ENCODE results near the gene FREM3.
A peak's percentile ranks its signal among the peaks of the same experiment; 100 is the strongest.
"Not testable (repeated sequence)": the region's sequence is repeated elsewhere in the genome, so short reads cannot be mapped to it uniquely, and the experiment has no call there.

Gene FREM3

DNA sequence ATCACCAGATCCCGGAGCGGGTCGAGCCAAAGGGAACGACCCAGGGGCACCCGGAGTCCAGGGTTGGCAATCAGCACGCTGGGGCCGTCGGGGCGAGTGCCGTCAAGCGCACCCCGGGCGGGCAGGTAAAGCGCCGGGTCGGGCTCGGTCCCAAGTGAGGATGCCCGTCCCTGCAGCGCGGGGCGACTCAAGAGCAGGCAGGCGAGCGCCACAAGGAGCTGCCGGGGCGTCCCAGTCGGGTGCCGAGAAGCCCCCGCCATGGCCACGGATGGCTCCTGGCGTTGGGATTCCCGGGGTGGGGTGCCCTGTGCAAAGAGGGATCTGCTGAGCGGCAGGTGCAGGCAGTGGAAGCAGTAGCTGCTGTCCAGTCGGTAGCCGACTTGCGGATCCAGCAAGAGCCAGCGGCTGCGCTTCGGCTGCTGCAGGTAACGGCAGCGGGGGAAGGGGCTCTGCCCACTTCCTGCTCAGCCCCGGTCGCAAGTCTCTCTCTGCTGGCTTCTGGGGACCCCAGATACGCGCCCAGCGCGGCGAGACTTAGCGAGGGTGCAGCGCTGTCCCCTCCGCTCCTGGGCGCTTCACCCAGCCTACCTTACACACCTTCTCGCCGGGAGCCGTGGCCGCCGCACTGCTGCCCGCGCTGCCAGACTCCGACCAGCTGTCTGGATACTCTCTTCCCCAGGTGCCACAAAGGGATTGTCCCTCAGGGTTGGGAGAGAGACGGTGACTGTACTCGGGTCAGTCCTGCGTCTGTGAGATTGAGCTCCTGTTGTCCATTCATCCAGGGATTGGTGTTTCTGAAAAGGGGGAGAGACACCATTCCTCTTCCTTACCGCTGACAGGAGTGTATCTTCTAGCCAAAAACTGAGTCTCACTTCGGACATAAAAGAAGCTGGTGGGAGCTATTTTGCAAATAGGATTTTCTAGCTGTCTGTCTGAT is at the start of gene FREM3:
TSS of gene FREM3 (minus strand) at position 260 of the 937 bp plus-strand sequence. CDS start at position 260, 0 bp downstream.
- DNase-seq = no peak

DNA sequence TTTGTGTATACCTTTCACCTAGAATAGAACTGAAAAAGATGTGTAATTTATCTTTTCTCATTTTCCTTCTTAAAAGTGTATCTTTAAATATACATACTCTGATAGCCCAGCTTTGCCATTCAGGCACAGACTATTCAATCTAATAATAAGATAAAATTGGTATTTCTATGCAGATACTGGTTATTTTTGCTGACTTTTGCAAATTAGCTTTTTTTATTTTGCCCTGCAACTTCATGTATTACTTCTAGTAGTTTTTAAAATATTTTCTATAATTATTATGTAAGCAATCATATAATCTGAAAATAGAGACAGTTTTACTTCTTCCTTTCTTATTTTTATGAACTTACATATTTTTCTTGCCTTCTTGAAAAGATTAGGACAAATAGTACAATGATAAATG is 45.4 kb upstream of the FREM3 start:
- DNase-seq = no peak

DNA sequence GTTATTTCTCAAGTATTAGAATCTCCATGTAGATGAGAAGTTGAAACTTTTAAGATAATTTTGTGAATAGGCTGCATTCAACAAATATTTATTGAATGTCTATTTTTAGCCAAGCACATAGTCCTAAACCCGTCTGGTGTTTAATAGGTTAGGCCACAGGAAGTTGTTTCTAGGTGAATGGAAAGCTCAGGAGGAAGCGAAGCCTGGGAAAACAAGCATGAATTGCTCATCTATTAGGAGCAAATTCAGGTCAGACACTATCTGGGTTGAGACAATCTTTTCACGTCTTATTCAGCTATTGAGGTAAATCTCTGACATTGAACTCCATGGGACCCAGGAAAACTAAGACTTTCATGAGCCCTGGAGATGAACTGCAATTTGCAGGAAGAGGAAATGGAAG is 43.1 kb upstream of the FREM3 start:
- no peak for DNase-seq

GRCh38 chr4:143742834-143743233 is 42.4 kb upstream of the FREM3 start:
- no peak for DNase-seq

DNA sequence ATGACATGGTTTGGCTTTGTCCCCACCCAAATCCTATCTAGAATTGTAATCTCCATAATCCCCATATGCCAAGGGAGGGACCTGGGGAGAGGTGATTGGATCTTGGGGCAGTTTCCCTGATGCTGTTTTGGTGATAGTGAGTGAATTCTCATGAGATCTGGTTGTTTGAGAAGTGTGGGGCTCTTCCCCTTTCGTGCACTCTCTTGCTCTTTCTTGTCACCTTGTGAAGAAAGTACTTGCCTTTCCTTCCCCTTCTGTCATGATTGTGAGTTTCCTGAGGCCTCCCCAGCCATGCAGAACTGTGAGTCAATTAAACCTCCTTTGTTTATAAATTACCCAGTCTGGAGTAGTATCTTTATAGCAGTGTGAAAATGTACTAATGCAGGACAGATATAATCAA is 36.4 kb upstream of the FREM3 start:
- DNase-seq = no peak

DNA sequence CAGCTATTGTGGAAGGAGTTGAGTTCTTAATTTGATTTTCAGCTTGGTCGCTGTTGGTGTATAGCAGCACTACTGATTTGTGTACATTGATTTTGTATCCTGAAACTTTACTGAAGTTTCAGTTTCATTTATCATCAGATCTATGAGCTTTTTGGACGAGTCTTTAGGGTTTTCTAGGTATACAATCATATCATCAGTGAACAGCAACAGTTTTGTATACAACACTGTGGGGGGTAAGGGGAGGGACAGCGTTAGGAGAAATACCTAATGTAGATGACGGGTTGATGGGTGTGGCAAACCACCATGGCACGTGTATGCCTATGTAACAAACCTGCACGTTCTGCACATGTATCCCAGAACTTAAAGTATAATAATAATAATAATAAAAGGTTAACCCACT is 35.6 kb upstream of the FREM3 start:
- not testable (repeated sequence) for DNase-seq

DNA sequence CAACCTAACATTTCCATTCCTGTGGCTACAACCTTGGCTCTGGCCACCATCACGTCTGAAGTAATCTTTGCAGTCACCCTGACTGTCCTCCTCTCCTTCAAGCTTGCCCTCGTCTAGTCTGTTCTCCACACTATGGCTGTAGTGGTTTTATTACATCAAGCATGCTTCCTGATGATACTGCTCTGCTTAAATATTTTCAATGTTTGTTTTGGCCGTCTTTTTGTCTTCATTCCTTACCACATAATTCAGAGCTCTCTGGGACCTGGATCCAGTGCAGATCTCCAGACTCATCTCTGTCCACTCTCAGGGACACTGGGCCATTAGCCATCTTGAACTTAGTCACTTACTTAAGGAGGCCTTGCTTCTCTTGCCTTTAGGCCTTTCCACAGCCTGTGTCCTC is 27.7 kb upstream of the FREM3 start:
- DNase-seq = no peak

DNA sequence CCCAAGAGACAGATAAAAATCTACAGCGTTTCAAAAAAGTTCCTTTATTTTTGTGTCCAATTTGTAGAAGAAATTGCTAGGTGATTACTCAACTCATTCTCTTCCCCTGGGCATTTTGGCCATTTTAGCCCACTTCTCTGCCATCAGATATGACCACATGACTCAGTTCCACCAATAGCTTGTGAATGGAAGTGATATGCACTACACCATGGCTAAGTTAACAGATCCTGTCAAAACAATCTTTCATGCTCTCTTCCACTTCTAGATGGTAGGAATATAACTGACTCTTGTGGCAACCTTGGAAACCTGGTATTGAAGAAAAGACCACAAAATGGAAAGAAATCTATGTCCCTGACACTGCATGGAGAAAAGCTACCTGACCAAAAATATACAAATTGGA is 26.2 kb upstream of the FREM3 start:
- no peak for DNase-seq

DNA sequence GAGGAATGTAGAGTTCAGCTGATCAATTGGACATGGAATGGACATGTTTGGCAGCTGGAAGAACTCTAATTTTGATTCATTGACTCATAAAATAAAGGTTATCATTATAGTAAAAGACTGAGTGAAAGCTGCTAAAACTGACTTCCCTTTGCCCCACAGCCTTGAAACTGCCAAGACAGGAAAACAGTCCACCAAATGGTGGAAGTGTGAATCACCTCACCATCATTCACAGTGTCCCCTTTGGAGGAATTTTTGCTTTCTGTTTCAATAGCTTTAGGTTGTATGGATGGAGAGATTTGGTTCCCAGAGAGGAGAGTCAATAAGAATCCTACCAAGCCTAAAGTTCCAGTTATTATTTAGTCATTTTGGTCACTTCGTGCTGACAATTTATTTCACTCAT is 20.8 kb upstream of the FREM3 start:
- DNase-seq = no peak

DNA sequence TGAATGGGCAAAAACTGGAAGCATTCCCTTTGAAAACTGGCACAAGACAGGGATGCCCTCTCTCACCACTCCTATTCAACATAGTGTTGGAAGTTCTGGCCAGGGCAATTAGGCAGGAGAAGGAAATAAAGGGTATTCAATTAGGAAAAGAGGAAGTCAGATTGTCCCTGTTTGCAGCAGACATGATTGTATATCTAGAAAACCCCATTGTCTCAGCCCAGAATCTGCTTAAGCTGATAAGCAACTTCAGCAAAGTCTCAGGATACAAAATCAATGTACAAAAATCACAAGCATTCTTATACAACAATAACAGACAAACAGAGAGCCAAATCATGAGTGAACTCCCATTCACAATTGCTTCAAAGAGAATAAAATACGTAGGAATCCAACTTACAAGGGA is 18.3 kb upstream of the FREM3 start:
- DNase-seq = not testable (repeated sequence)

- DNase-seq = no peak
Measured at GRCh38 chr4:143713955-143714625, 13.6 kb upstream of the FREM3 start.

- no peak for DNase-seq
Measured at GRCh38 chr4:143713553-143713952, 13.1 kb upstream of the FREM3 start.

- no peak for DNase-seq
Measured at GRCh38 chr4:143712155-143712550, 11.7 kb upstream of the FREM3 start.

DNA sequence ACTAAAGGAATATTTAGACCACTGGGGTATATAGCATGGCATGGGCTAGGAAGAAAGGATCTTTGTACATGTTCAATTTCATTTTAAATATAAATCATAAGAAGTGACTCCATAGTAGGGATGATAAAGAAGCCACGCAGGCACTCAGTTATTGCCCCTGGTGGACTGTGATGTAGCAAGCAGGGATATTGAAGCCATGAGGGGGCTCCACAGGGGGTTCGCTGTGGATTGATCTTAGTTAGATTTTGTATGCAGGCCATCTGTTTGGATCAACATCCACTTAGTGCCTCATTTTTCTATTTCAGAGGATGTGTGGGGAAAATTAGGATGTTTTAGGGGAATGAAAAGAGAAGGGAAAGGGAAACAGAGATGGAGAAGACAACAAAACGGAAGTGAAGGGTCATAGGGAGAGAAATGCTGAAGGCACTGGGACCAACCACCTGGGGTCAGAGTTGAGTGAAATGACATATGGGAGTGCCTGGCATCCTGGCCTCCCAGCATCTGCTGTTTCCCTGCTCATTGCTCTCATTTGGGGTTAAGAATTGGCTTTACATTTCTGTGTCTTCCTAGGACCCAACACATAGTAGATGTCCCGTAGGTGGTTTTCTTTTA is 11.2 kb upstream of the FREM3 start:
- no peak for DNase-seq

GRCh38 chr4:143701365-143701764 is 890 bp upstream of the FREM3 start:
- DNase-seq = no peak

DNA sequence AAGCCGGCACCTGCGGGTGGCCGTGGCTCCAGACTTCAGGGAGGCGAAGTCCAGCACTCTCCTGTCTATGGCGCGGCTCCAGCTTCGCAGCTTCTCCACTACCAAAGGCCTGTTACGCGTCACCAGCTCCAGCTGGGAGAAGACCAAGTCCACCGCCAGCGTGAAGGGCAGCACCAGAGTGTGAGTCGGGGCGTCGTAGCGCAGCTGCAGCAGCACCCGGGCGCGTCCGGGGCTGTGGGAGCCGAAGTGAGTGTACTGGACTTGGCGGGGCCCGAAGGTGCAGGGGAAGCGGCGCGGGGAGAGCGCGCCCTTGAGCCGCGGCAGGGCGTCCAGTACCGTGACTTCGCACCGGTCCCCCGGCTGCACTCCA is 444 bp downstream of the FREM3 start:
- no peak for DNase-seq

- peak in 1 of 6 experiments; percentile 0 for DNase-seq
Measured at GRCh38 chr4:143699331-143700045, 987 bp downstream of the FREM3 start.

DNA sequence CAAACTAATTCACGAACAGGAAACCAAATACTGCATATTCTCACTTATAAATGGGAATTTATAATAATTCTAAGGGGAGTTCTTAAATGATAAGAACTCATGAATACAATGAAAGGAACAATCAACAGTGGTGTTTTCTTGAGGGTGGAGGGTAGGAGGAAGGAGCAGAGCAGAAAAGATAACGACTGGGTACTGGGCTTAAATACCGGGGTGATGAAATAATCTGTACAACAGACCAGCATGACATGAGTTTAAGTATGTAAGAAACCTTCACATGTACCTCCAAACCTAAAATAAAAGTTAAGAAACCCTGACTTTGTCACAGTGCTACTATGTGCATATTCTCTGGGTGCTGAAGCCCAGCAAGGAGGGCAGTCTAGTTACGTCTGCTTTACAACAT is 6.6 kb downstream of the FREM3 start:
- no peak for DNase-seq

- DNase-seq = no peak
Measured at GRCh38 chr4:143692241-143692640, 8.2 kb downstream of the FREM3 start.

DNA sequence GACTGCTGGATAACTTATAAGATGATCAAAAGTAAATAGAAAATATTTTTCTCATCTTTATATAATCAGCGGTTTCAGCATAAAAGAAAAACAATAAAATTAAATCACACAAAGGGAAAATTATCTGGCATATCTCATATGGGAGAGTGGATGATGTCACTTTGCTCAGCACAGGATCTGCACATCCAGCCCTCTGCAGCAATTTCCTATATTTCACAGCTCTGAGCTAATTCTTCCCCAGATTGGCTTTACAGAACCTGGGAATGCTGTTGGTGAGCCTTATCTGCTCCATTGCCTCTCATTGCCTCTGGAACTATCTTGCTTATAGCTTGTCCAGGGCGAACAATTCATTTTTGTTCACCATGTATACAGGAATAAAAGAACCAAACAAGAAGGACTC is 21.0 kb downstream of the FREM3 start:
- DNase-seq = no peak

GRCh38 chr4:143673629-143674028 is 26.8 kb downstream of the FREM3 start:
- DNase-seq = not testable (repeated sequence)

GRCh38 chr4:143668930-143669552 is 31.4 kb downstream of the FREM3 start:
- DNase-seq = no peak

DNA sequence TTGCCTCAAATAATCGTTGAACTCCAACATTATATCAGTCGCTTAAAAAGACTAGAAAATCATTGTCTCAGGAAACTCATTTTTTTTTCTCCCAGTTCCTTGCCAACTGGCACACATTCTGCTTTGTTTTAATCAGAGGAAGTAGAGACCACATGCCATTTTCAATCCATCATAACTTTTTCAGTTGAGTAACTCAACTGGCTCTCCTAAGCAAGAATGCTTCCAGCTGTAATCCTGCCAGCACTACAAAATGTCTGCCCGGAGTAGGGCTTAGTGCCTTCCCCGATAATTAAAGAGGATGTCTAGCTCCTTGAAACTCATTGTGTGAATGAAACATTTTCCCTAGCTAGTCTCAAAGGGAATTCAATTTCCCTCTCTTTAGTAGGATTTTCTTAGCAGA is 33.0 kb downstream of the FREM3 start:
- DNase-seq = no peak
